PC-3 (cell line): ENCODE data around the gene MCHR2. TPM values are rescaled to one million over a fixed set of nuclear protein-coding genes. Genes with fewer than 3 reads are reported as not detected.
A peak's percentile ranks its signal among the peaks of the same experiment; 100 is the strongest.

Source experiments
- ATAC-seq: fragments of 200-7000 bp; cut with Tn5 transposase; 2 replicates; pipeline ENCODE4 v1.9.1; 2020; ENCODE audit warnings: mild to moderate bottlenecking, moderate library complexity
- BruUV-seq: library from RNA; stranded (reverse); fragments of 400-500 nt; replicated peaks from 2 replicates; lab custom pipeline; 2021; lab: Mats Ljungman, UMichigan
- CTCF ChIA-PET: fragments of 300-600 bp; sonication (Branson Sonifier 250); formaldehyde crosslinking; loops from one replicate; lab custom pipeline; 2022; ENCODE audit warnings: antibody characterized with exemption; lab: Charles Lee
- POLR2A ChIA-PET: fragments of 300-600 bp; sonication (Branson Sonifier 250); formaldehyde crosslinking; loops from one replicate; lab custom pipeline; 2022; ENCODE audit warnings: antibody characterized with exemption; ENCODE audit not compliant: unreplicated experiment; lab: Charles Lee
- DNase-seq: peaks from one replicate; pipeline ENCODE4 v3.0.0-alpha.2; 2015
- H2AFZ ChIP-seq: fragments of 300-600 bp; sonication (generic); 2 replicates; pipeline ENCODE4 v1.6.0; 2016; ENCODE audit warnings: antibody characterized with exemption, low read length
- H3F3A ChIP-seq: fragments of 300-600 bp; sonication (generic); one replicate; pipeline ENCODE4 v1.6.0; 2017; ENCODE audit warnings: antibody characterized with exemption, low read length, control low read depth, mild to moderate bottlenecking; ENCODE audit not compliant: unreplicated experiment
- H3K27ac ChIP-seq: fragments of 300-600 bp; sonication (generic); 2 replicates; pipeline ENCODE4 v1.5.1; 2016; ENCODE audit warnings: mild to moderate bottlenecking, low read length
- H3K27me3 ChIP-seq: fragments of 300-600 bp; sonication (generic); 2 replicates; pipeline ENCODE4 v1.6.1; 2016; ENCODE audit warnings: low read length, mixed read lengths
- H3K36me3 ChIP-seq: fragments of 300-600 bp; sonication (generic); 2 replicates; pipeline ENCODE4 v1.6.1; 2016; ENCODE audit warnings: low read depth, mixed run types, low read length, mixed read lengths
- H3K4me1 ChIP-seq: fragments of 300-600 bp; sonication (generic); 2 replicates; pipeline ENCODE4 v1.5.1; 2016; ENCODE audit warnings: low read length; ENCODE audit not compliant: insufficient read depth
- H3K4me2 ChIP-seq: fragments of 300-600 bp; sonication (generic); 2 replicates; pipeline ENCODE4 v1.6.0; 2016; ENCODE audit warnings: low read length
- H3K4me3 ChIP-seq: fragments of 300-600 bp; sonication (generic); 2 replicates; pipeline ENCODE4 v1.5.1; 2016; ENCODE audit warnings: mild to moderate bottlenecking, low read length, mixed read lengths
- H3K79me2 ChIP-seq: fragments of 300-600 bp; sonication (generic); 2 replicates; pipeline ENCODE4 v1.6.1; 2017; ENCODE audit warnings: low read length, mixed read lengths
- H3K9ac ChIP-seq: fragments of 300-600 bp; sonication (generic); 2 replicates; pipeline ENCODE4 v1.6.0; 2016; ENCODE audit warnings: mild to moderate bottlenecking, low read length
- H3K9me2 ChIP-seq: fragments of 300-600 bp; sonication (generic); replicated peaks from 2 replicates; pipeline ENCODE4 v1.6.1; 2016; ENCODE audit warnings: mixed run types, low read length, mixed read lengths
- H3K9me3 ChIP-seq: fragments of 300-600 bp; sonication (generic); 2 replicates; pipeline ENCODE4 v1.6.1; 2016; ENCODE audit warnings: low read length, mixed read lengths
- H4K20me1 ChIP-seq: fragments of 300-600 bp; sonication (generic); 2 replicates; pipeline ENCODE4 v1.6.1; 2016; ENCODE audit warnings: low read length, mixed read lengths
- EZH2 ChIP-seq: fragments of 300-600 bp; sonication (generic); IDR thresholded peaks from one replicate; pipeline ENCODE4 v1.6.1; 2017; ENCODE audit warnings: antibody characterized with exemption, mild to moderate bottlenecking, low read length; ENCODE audit not compliant: unreplicated experiment
- EZH2phosphoT487 ChIP-seq: fragments of 300-600 bp; sonication (generic); IDR thresholded peaks from 2 replicates; pipeline ENCODE4 v1.6.1; 2018; ENCODE audit warnings: mild to moderate bottlenecking, antibody characterized with exemption, low read length, borderline replicate concordance
- intact Hi-C: fragments of 100-400 bp; cut with micrococcal nuclease; formaldehyde crosslinking; loops from 2 replicates; pipeline ENCODE4 v1.9.0; 2023
- total RNA-seq: library from RNA; depleted of rRNA; stranded (reverse); fragments of >200 nt; gene quantifications from 2 replicates; pipeline ENCODE4 v1.2.3, GENCODE V29; 2014
- TF ChIP-seq, protein P1 (sequence below): fragments of 300-600 bp; sonication (generic); conservative IDR thresholded peaks from 2 replicates; pipeline ENCODE4 v1.5.1; 2017; ENCODE audit warnings: antibody characterized with exemption, low read depth, mild to moderate bottlenecking, low read length

Gene MCHR2
- total RNA-seq, 1 experiment from 2014 or later, result not detected

DNA sequence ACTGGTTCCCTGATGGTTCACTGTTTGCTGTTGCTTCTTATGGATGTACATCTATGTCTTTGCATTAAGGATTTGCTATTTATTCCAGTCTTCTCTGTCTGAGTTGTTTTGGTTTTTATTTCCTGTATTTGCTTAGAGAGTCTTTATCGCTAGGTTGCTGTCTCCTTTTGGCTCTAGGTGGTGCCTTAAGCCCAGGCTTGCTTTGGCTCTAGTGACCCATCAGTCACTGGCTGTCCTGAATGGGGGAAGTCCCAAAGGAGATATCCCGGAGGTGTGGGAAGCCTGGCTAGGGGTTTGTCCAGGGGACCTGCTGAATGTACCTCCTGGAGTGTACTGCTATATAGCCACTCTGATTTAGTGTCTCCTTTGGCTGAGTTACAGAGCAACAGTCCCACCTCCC, 53.4 kb downstream of the MCHR2 start:
- POLR2A ChIA-PET, result no interaction called here
- intact Hi-C loops, result no loop called here
- no peak for ATAC-seq

DNA sequence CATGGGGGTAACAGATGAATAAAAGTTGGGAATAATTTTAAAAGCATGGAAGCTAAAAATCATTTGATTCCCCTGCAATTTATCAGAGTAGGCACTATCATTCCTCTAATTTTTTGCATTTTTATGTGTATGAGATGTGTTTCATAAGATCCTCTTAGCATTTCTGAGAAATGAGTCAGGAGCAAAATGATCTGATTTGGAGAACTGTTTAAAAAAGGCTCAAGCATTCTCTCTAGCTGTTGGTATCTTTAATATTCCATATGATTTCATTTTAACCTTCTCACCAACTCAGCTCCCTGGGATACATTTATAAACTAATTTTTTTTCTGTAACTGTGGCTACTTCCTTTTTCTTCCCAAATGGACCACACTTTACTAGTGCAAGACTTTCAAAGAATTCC, 60.9 kb downstream of the MCHR2 start:
- H3K4me3 ChIP-seq, result no peak overlapping the region
- no peak overlapping the region for H3K9ac ChIP-seq
- no peaks in the 10 kb centered on the region for H3K79me2 ChIP-seq
- TF ChIP-seq EZH2phosphoT487, result no peak
- TF ChIP-seq EZH2, result no peak
- TF ChIP-seq, protein P1, sequence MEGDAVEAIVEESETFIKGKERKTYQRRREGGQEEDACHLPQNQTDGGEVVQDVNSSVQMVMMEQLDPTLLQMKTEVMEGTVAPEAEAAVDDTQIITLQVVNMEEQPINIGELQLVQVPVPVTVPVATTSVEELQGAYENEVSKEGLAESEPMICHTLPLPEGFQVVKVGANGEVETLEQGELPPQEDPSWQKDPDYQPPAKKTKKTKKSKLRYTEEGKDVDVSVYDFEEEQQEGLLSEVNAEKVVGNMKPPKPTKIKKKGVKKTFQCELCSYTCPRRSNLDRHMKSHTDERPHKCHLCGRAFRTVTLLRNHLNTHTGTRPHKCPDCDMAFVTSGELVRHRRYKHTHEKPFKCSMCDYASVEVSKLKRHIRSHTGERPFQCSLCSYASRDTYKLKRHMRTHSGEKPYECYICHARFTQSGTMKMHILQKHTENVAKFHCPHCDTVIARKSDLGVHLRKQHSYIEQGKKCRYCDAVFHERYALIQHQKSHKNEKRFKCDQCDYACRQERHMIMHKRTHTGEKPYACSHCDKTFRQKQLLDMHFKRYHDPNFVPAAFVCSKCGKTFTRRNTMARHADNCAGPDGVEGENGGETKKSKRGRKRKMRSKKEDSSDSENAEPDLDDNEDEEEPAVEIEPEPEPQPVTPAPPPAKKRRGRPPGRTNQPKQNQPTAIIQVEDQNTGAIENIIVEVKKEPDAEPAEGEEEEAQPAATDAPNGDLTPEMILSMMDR, result no peak
- no TSS peak for BruUV-seq
- H3K9me2 ChIP-seq, result no peaks in the 10 kb centered on the region
- intact Hi-C loops, result no loop called here
- ChIA-PET CTCF (no interaction called here), POLR2A (no interaction called here)
- no peak overlapping the region for H3K4me2 ChIP-seq
- H3K36me3 ChIP-seq, result no peaks in the 10 kb centered on the region
- no peaks in the 10 kb centered on the region for H3K4me1 ChIP-seq
- H3K27ac ChIP-seq, result no peak overlapping the region
- ATAC-seq, result peak; percentile 27; the same call in 1 of the 2 replicates
- H2AFZ ChIP-seq, result no peak overlapping the region
- H3K27me3 ChIP-seq, result no peaks in the 10 kb centered on the region; the same call in 1 of the 2 replicates
- no peaks in the 10 kb centered on the region for H4K20me1 ChIP-seq
- H3K9me3 ChIP-seq, result no peaks in the 10 kb centered on the region
- H3F3A ChIP-seq, result no peaks in the 10 kb centered on the region
- peak; percentile 29 for DNase-seq

More for the DNA sequence above, 53.4 kb downstream of the MCHR2 start:
- TF ChIP-seq EZH2 (no peak), EZH2phosphoT487 (no peak)
- TF ChIP-seq, protein P1, result no peak
- Histone ChIP-seq H3K79me2 (no peaks in the 10 kb centered on the region), H2AFZ (no peak overlapping the region), H3K36me3 (no peaks in the 10 kb centered on the region), H4K20me1 (no peaks in the 10 kb centered on the region), H3K27ac (no peak overlapping the region), H3K9me3 (no peaks in the 10 kb centered on the region), H3K4me1 (no peaks in the 10 kb centered on the region), H3K9me2 (no peaks in the 10 kb centered on the region), H3K27me3 (peaks cover 3% of the 10 kb centered on the region; the same call in 1 of the 2 replicates), H3K4me2 (no peak overlapping the region), H3K9ac (no peak overlapping the region), H3F3A (no peaks in the 10 kb centered on the region), H3K4me3 (no peak overlapping the region)
- no TSS peak for BruUV-seq
- no peak for DNase-seq
- CTCF ChIA-PET, result no interaction called here

DNA sequence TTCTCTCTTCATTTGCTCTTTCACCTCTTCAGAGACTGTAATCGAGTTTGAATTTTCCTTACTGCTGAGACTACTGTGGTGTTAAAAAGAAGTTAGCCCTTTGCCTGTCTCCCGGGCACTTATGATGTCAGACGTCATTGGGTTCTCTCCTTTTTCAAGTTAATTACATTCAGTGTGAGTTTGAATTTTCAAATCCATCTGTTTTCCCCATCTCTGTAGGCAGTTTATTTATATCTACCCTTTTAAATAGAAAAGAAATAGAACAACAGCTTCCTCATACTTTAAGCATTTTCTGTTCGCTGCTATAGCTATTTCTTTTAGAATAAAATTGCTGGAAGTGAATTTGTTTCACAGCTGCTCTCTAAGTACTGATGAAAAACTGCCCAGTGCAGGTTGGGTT, 81.4 kb downstream of the MCHR2 start:
- H4K20me1 ChIP-seq, result no peaks in the 10 kb centered on the region
- no peaks in the 10 kb centered on the region for H3K4me1 ChIP-seq
- peaks cover 10% of the 10 kb centered on the region for H3K27me3 ChIP-seq
- ATAC-seq, result no peak
- no peaks in the 10 kb centered on the region for H3K9me3 ChIP-seq
- no peaks in the 10 kb centered on the region for H3K9me2 ChIP-seq
- H3K27ac ChIP-seq, result no peak overlapping the region
- ChIA-PET CTCF (no interaction called here), POLR2A (no interaction called here)
- no peak for DNase-seq
- intact Hi-C loops, result no loop called here
- TF ChIP-seq, protein P1, result no peak
- no peak for TF ChIP-seq EZH2phosphoT487
- no peak for TF ChIP-seq EZH2
- H3F3A ChIP-seq, result no peaks in the 10 kb centered on the region
- H3K36me3 ChIP-seq, result no peaks in the 10 kb centered on the region
- H3K79me2 ChIP-seq, result no peaks in the 10 kb centered on the region
- H3K4me2 ChIP-seq, result no peak overlapping the region
- no peak overlapping the region for H3K4me3 ChIP-seq
- no peak overlapping the region for H3K9ac ChIP-seq
- BruUV-seq, result no TSS peak
- H2AFZ ChIP-seq, result no peak overlapping the region
